Kidney (tissue), 14 donors: ENCODE data around the gene RAI1. TPM values are rescaled to one million over a fixed set of nuclear protein-coding genes. Genes with fewer than 3 reads are reported as not detected.
A peak's percentile ranks its signal among the peaks of the same experiment; 100 is the strongest.
"Not testable (repeated sequence)": the region's sequence is repeated elsewhere in the genome, so short reads cannot be mapped to it uniquely, and the experiment has no call there.

Source experiments
- DNase-seq, 5 donors: peaks; one replicate each; pipeline ENCODE4 v3.0.0-alpha.2; 2013 to 2020
- FAIRE-seq: peaks from 2 replicates; lab custom pipeline; 2012; peaks lifted over from hg19 to GRCh38; lab: Jason Lieb, UNC
- H3K27ac ChIP-seq, 2 donors: one replicate each; pipeline ENCODE4 v1.7.0; 2013; ENCODE audit warnings: low read depth in 2 of 2, low read length in 2 of 2, inconsistent platforms in 1 of 2
- H3K27me3 ChIP-seq: one replicate; pipeline ENCODE4 v1.7.1; 2013; ENCODE audit warnings: low read length, inconsistent platforms; ENCODE audit not compliant: control insufficient read depth, insufficient read depth
- H3K36me3 ChIP-seq, 3 donors: one replicate each; pipeline versions ENCODE4 v1.7.0 to v1.7.1; 2013; ENCODE audit warnings: low read length in 3 of 3, control low read depth in 1 of 3, inconsistent platforms in 1 of 3; ENCODE audit not compliant: insufficient read depth in 3 of 3, control insufficient read depth in 2 of 3
- H3K4me1 ChIP-seq, 3 donors: one replicate each; pipeline versions ENCODE4 v1.7.0 to v1.7.1; 2013; ENCODE audit warnings: low read length in 3 of 3, inconsistent platforms in 1 of 3, low read depth in 1 of 3; ENCODE audit not compliant: control insufficient read depth in 2 of 3, insufficient read depth in 2 of 3
- H3K4me3 ChIP-seq, 3 donors: one replicate each; pipeline versions ENCODE4 v1.7.0 to v1.8.1; 2013; ENCODE audit warnings: low read length in 3 of 3, control low read depth in 1 of 3, inconsistent platforms in 1 of 3
- H3K9ac ChIP-seq, 3 donors: one replicate each; pipeline versions ENCODE4 v1.7.0 to v1.7.1; 2013; ENCODE audit warnings: low read length in 3 of 3, control low read depth in 1 of 3, inconsistent platforms in 1 of 3
- H3K9me3 ChIP-seq, 3 donors: one replicate each; pipeline versions ENCODE4 v1.7.0 to v1.7.1; 2013; ENCODE audit warnings: low read length in 3 of 3, control low read depth in 1 of 3, inconsistent platforms in 1 of 3; ENCODE audit not compliant: control insufficient read depth in 2 of 3, insufficient read depth in 1 of 3
- CTCF ChIP-seq: IDR thresholded peaks from 3 replicates; pipeline ENCODE4 v1.5.1; 2012; ENCODE audit warnings: mild to moderate bottlenecking, moderate library complexity, borderline replicate concordance; ENCODE audit not compliant: insufficient read depth; ENCODE audit errors: extremely low read depth
- intact Hi-C: fragments of 100-400 bp; cut with DNase I; formaldehyde crosslinking; loops from one replicate; pipeline ENCODE4 v1.11.1; 2022
- polyA plus RNA-seq: library from polyadenylated mRNA; stranded (reverse); fragments of 350-450 nt; fragmentation: Illumina TruSeq; extraction: RNeasy Lipid Tissue Mini Kit (QIAGEN cat#74804); gene quantifications from one replicate; pipeline ENCODE4 v1.2.3, GENCODE V29; 2014; ENCODE audit warnings: low read depth, low replicate concordance; ENCODE audit not compliant: insufficient read depth
- total RNA-seq: library from RNA; stranded (reverse); fragmentation: NEBNext Ultra II Directional; extraction: Animal tissue kit (Norgen Biotek cat#: 25700); gene quantifications from one replicate; pipeline ENCODE4 v1.2.1, GENCODE V29; 2021
- donor health status: control.
- donor health status: control.
- donor health status: control.
- donor health status: control.
- donor health status: control.
- donor health status: DM: yes; HTN: yes; CAD: no.
- donor health status: Normal renal cell carcinoma (clear cell type).

RAI1 gene
- total and polyA plus RNA-seq, 2 donors from 2014 or later = 6.7 to 50.5 TPM

GRCh38 chr17:17635126-17635525, 46.1 kb upstream of the RAI1 start:
- TF ChIP-seq CTCF = no peak
- H3K4me1 ChIP-seq = no peaks in the 10 kb centered on the region
- intact Hi-C loops = loop anchor here (5.0 kb wide), 1 partner anchor 283 kb away; no protein-coding TSS in a partner anchor
- FAIRE-seq (no peak), DNase-seq (peak in 1 of 5 donors; percentile 43)
- no peaks in the 10 kb centered on the region for H3K9me3 ChIP-seq
- H3K9ac ChIP-seq = no peak overlapping the region
- no peak overlapping the region for H3K27ac ChIP-seq
- no peaks in the 10 kb centered on the region for H3K36me3 ChIP-seq
- H3K27me3 ChIP-seq = no peaks in the 10 kb centered on the region
- H3K4me3 ChIP-seq = no peak overlapping the region

- not testable (repeated sequence) for H3K4me3 ChIP-seq, FAIRE-seq, H3K4me1 ChIP-seq, H3K27ac ChIP-seq, H3K9me3 ChIP-seq, H3K36me3 ChIP-seq, H3K27me3 ChIP-seq, H3K9ac ChIP-seq
- peak in 1 of 5 donors; percentile 29 for DNase-seq
- intact Hi-C loops = loop anchor here (5.0 kb wide), 1 partner anchor 283 kb away; no protein-coding TSS in a partner anchor
These were observed 45.6 kb upstream of the RAI1 start for GRCh38 chr17:17635537-17636271.

- no peak for FAIRE-seq
- Histone ChIP-seq H3K9ac (no peak overlapping the region), H3K4me1 (no peaks in the 10 kb centered on the region), H3K27me3 (no peaks in the 10 kb centered on the region), H3K36me3 (no peaks in the 10 kb centered on the region), H3K9me3 (no peaks in the 10 kb centered on the region), H3K4me3 (no peak overlapping the region), H3K27ac (no peak overlapping the region)
- no peak for TF ChIP-seq CTCF
- intact Hi-C loops = loop anchor here (5.0 kb wide), 1 partner anchor 284 kb away; no protein-coding TSS in a partner anchor
- DNase-seq = peak in 1 of 5 donors; percentile 5
These were observed 44.9 kb upstream of the RAI1 start for GRCh38 chr17:17636272-17636885.

GRCh38 chr17:17638467-17638866, 42.8 kb upstream of the RAI1 start:
- FAIRE-seq (no peak), DNase-seq (peak in 1 of 5 donors; percentile 4)
- no peaks in the 10 kb centered on the region for H3K36me3 ChIP-seq
- H3K27me3 ChIP-seq = no peaks in the 10 kb centered on the region
- H3K9ac ChIP-seq = no peak overlapping the region
- TF ChIP-seq CTCF = no peak
- intact Hi-C loops = loop anchor here (5.0 kb wide), 1 partner anchor 286 kb away; no protein-coding TSS in a partner anchor
- H3K9me3 ChIP-seq = no peaks in the 10 kb centered on the region
- H3K27ac ChIP-seq = no peak overlapping the region
- no peak overlapping the region for H3K4me3 ChIP-seq
- no peaks in the 10 kb centered on the region for H3K4me1 ChIP-seq

GRCh38 chr17:17639661-17640270, 41.5 kb upstream of the RAI1 start:
- H3K9me3 ChIP-seq, H3K9ac ChIP-seq, H3K27me3 ChIP-seq, H3K4me3 ChIP-seq, H3K27ac ChIP-seq, H3K36me3 ChIP-seq, H3K4me1 ChIP-seq, FAIRE-seq: not testable (repeated sequence)
- intact Hi-C loops = loop anchor here (5.0 kb wide), 1 partner anchor 287 kb away; no protein-coding TSS in a partner anchor
- peak in 1 of 5 donors; percentile 64 for DNase-seq
